BE2C (cell line): ENCODE results near the gene MLLT11.

Experiments
- DNase-seq: peaks from one replicate; pipeline ENCODE4 v3.0.0-alpha.2; 2020
- H3K27me3 ChIP-seq: fragments of 250-450 bp; sonication (Bioruptor Pico); 2 replicates; pipeline ENCODE4 v1.5.1; 2020; ENCODE audit warnings: mild to moderate bottlenecking
- H3K36me3 ChIP-seq: fragments of 250-450 bp; sonication (Bioruptor Pico); 2 replicates; pipeline ENCODE4 v1.5.1; 2020; ENCODE audit warnings: mild to moderate bottlenecking
- H3K4me1 ChIP-seq: fragments of 250-450 bp; sonication (Bioruptor Pico); 2 replicates; pipeline ENCODE4 v1.5.1; 2020
- H3K4me3 ChIP-seq: 2 replicates; pipeline ENCODE4 v1.5.1; 2011; ENCODE audit warnings: low read depth, low read length
- H3K9me3 ChIP-seq: fragments of 250-450 bp; sonication (Bioruptor Pico); 2 replicates; pipeline ENCODE4 v1.5.1; 2020
- CTCF ChIP-seq: IDR thresholded peaks from 2 replicates; pipeline ENCODE4 v1.5.1; 2012; ENCODE audit warnings: mild to moderate bottlenecking, low read depth, low read length

MLLT11 gene

GRCh38 chr1:151043163-151043562 lies 17.0 kb upstream of the MLLT11 start:
- DNase-seq: no peak
- H3K4me3 ChIP-seq: no peak overlapping the region
- no peaks in the 10 kb centered on the region for H3K27me3 ChIP-seq
- no peaks in the 10 kb centered on the region; the same call in 1 of the 2 replicates for H3K9me3 ChIP-seq
- no peaks in the 10 kb centered on the region for H3K4me1 ChIP-seq
- no peak for TF ChIP-seq CTCF
- no peaks in the 10 kb centered on the region for H3K36me3 ChIP-seq

- H3K27me3 ChIP-seq: no peaks in the 10 kb centered on the region
- peak within 1 kb of the TSS; percentile 94 for H3K4me3 ChIP-seq
- no peak for TF ChIP-seq CTCF
- no peaks in the 10 kb centered on the region for H3K4me1 ChIP-seq
- no peaks in the 10 kb centered on the region for H3K9me3 ChIP-seq
- DNase-seq: peak; percentile 83
- H3K36me3 ChIP-seq: peaks cover 6% of the 10 kb centered on the region; the same call in 1 of the 2 replicates
Measured at GRCh38 chr1:151047591-151047924, 12.6 kb upstream of the MLLT11 start, which contains the start of gene C1orf56. C1orf56 (plus strand) TSS chr1:151047751; CDS start chr1:151047848, 97 bp downstream.

- TF ChIP-seq CTCF: peak; percentile 75
- H3K9me3 ChIP-seq: no peaks in the 10 kb centered on the region
- no peaks in the 10 kb centered on the region for H3K4me1 ChIP-seq
- DNase-seq: peak; percentile 79
- no peaks in the 10 kb centered on the region for H3K27me3 ChIP-seq
- peak overlapping the region; percentile 94 for H3K4me3 ChIP-seq
- H3K36me3 ChIP-seq: peaks cover 12% of the 10 kb centered on the region; the same call in 1 of the 2 replicates
Measured at GRCh38 chr1:151047925-151048644, 12.1 kb upstream of the MLLT11 start.

- H3K27me3 ChIP-seq: no peaks in the 10 kb centered on the region
- peaks cover 17% of the 10 kb centered on the region for H3K36me3 ChIP-seq
- no peak for TF ChIP-seq CTCF
- H3K4me3 ChIP-seq: peak overlapping the region; percentile 94
- no peaks in the 10 kb centered on the region for H3K9me3 ChIP-seq
- no peak for DNase-seq
- no peaks in the 10 kb centered on the region for H3K4me1 ChIP-seq
Measured at GRCh38 chr1:151048645-151049032, 11.6 kb upstream of the MLLT11 start.

- H3K4me1 ChIP-seq: no peaks in the 10 kb centered on the region
- H3K4me3 ChIP-seq: no peak overlapping the region
- H3K27me3 ChIP-seq: no peaks in the 10 kb centered on the region
- no peaks in the 10 kb centered on the region for H3K9me3 ChIP-seq
- no peak for DNase-seq
- no peak for TF ChIP-seq CTCF
- H3K36me3 ChIP-seq: peaks cover 25% of the 10 kb centered on the region
Measured at GRCh38 chr1:151049458-151049857, 10.7 kb upstream of the MLLT11 start.

GRCh38 chr1:151050051-151050688 lies 10.0 kb upstream of the MLLT11 start:
- no peak for TF ChIP-seq CTCF

More at GRCh38 chr1:151050051-151050688, 10.0 kb upstream of the MLLT11 start:
- peaks cover 32% of the 10 kb centered on the region for H3K36me3 ChIP-seq
- no peak for DNase-seq
- no peaks in the 10 kb centered on the region for H3K27me3 ChIP-seq
- H3K4me1 ChIP-seq: no peaks in the 10 kb centered on the region
- H3K9me3 ChIP-seq: no peaks in the 10 kb centered on the region
- H3K4me3 ChIP-seq: no peak overlapping the region
